MM.1S (cell line): ENCODE data around the gene TAS2R41.

ENCODE experiments used
- EZH2 ChIP-seq: fragments of 300-600 bp; sonication (generic); optimal IDR thresholded peaks from 2 replicates; pipeline ENCODE3; 2017; ENCODE audit warnings: low read depth, mild to moderate bottlenecking, antibody characterized with exemption, low read length, mixed read lengths
- EZH2phosphoT487 ChIP-seq: fragments of 300-600 bp; sonication (generic); IDR thresholded peaks from 2 replicates; pipeline ENCODE4 v1.6.1; 2018; ENCODE audit warnings: antibody characterized with exemption, low read length
- TF ChIP-seq, protein P1 (sequence below): fragments of 300-600 bp; sonication (generic); IDR thresholded peaks from 2 replicates; pipeline ENCODE4 v1.5.1; 2016; ENCODE audit warnings: antibody characterized with exemption, low read length, mixed read lengths

- TF ChIP-seq, protein P1, sequence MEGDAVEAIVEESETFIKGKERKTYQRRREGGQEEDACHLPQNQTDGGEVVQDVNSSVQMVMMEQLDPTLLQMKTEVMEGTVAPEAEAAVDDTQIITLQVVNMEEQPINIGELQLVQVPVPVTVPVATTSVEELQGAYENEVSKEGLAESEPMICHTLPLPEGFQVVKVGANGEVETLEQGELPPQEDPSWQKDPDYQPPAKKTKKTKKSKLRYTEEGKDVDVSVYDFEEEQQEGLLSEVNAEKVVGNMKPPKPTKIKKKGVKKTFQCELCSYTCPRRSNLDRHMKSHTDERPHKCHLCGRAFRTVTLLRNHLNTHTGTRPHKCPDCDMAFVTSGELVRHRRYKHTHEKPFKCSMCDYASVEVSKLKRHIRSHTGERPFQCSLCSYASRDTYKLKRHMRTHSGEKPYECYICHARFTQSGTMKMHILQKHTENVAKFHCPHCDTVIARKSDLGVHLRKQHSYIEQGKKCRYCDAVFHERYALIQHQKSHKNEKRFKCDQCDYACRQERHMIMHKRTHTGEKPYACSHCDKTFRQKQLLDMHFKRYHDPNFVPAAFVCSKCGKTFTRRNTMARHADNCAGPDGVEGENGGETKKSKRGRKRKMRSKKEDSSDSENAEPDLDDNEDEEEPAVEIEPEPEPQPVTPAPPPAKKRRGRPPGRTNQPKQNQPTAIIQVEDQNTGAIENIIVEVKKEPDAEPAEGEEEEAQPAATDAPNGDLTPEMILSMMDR, result no peak
- no peak for TF ChIP-seq EZH2
- no peak for TF ChIP-seq EZH2phosphoT487
These were observed 15.4 kb downstream of the TAS2R41 start for GRCh38 chr7:143492799-143493739.
